ENCODE data around the gene NIPBL. TPM values are rescaled to one million over a fixed set of nuclear protein-coding genes. Genes with fewer than 3 reads are reported as not detected.

The NIPBL gene
- polyA plus RNA-seq, 1 of the 3 experiments (the other 2 are of a cell fraction): 5.2 TPM

- Histone ChIP-seq H3K79me2 (ENCODE audit: insufficient read depth) (peaks cover 100% of the 10 kb centered on the region), H3K4me2 (no peak overlapping the region), H3K36me3 (replicated peaks in 1 of 2; ENCODE audit: control insufficient read depth in 1 of 2, insufficient read depth in 2 of 2, low read length in 1 of 2) (peaks cover 0 to 8% of the 10 kb centered on the region in 2 experiments), H4K20me1 (ENCODE audit: insufficient read depth) (peaks cover 82% of the 10 kb centered on the region), H3K27ac (ENCODE audit: low read depth in 2 of 2, low read length in 1 of 2) (no peak overlapping the region), H3K9ac (no peak overlapping the region), H3K4me1 (ENCODE audit: control insufficient read depth in 1 of 2, insufficient read depth in 2 of 2, low read depth in 1 of 2, low read length in 1 of 2) (peaks cover 0 to 3% of the 10 kb centered on the region in 2 experiments; a peak in 2 of 4 replicates), H3F3A (replicated peaks; ENCODE audit: insufficient read depth) (peaks cover 11% of the 10 kb centered on the region), H3K9me2 (no peaks in the 10 kb centered on the region; the same call in 1 of the 2 replicates), H3K27me3 (ENCODE audit: insufficient read depth) (no peaks in the 10 kb centered on the region), H3K9me3 (peaks cover 5% of the 10 kb centered on the region; the same call in 1 of the 2 replicates), H2AFZ (ENCODE audit: low read depth) (no peak overlapping the region), H3K4me3 (ENCODE audit: low read depth in 2 of 2, low read length in 1 of 2) (no peak overlapping the region)
- CTCF ChIA-PET: no interaction called here
- DNase-seq: no peak
- POLR2A ChIA-PET: no interaction called here
- TF ChIP-seq CTCF (IDR thresholded peaks at IDR 0.05) (no peak), NFIC (IDR thresholded peaks at IDR 0.05; ENCODE audit: borderline replicate concordance) (no peak), MXI1 (IDR thresholded peaks at IDR 0.05; ENCODE audit: low read depth, low read length) (no peak), TAF1 (IDR thresholded peaks at IDR 0.05; ENCODE audit: borderline replicate concordance, low read depth, low read length) (no peak), FOSL2 (IDR thresholded peaks at IDR 0.05; ENCODE audit: borderline replicate concordance, low read depth) (no peak), MEF2A (IDR thresholded peaks at IDR 0.05; ENCODE audit: borderline replicate concordance, low read depth) (no peak), TCF12 (IDR thresholded peaks at IDR 0.05) (no peak), FOXM1 (IDR thresholded peaks at IDR 0.05; ENCODE audit: low read depth) (no peak), TEAD4 (IDR thresholded peaks at IDR 0.05; ENCODE audit: borderline replicate concordance, insufficient read depth) (no peak), PBX3 (IDR thresholded peaks at IDR 0.05) (no peak), RFX5 (IDR thresholded peaks at IDR 0.05; ENCODE audit: low read length) (no peak), EP300 (IDR thresholded peaks at IDR 0.05; ENCODE audit: borderline replicate concordance in 1 of 2, low read depth in 1 of 2, low read length in 1 of 2) (no peak), GABPA (IDR thresholded peaks at IDR 0.05; ENCODE audit: low read depth) (no peak), SMC3 (IDR thresholded peaks at IDR 0.05; ENCODE audit: low read depth, low read length) (no peak), SIN3A (IDR thresholded peaks at IDR 0.05; ENCODE audit: borderline replicate concordance, low read depth, low read length) (no peak), RAD21 (IDR thresholded peaks at IDR 0.05; ENCODE audit: low read length) (no peak), RCOR1 (IDR thresholded peaks at IDR 0.05; ENCODE audit: low read length) (no peak), JUND (IDR thresholded peaks at IDR 0.05) (no peak)
- TF ChIP-seq, protein P1, sequence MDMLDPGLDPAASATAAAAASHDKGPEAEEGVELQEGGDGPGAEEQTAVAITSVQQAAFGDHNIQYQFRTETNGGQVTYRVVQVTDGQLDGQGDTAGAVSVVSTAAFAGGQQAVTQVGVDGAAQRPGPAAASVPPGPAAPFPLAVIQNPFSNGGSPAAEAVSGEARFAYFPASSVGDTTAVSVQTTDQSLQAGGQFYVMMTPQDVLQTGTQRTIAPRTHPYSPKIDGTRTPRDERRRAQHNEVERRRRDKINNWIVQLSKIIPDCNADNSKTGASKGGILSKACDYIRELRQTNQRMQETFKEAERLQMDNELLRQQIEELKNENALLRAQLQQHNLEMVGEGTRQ (IDR thresholded peaks at IDR 0.05; ENCODE audit: borderline replicate concordance, low read depth, low read length): no peak
- TF ChIP-seq, protein P2, sequence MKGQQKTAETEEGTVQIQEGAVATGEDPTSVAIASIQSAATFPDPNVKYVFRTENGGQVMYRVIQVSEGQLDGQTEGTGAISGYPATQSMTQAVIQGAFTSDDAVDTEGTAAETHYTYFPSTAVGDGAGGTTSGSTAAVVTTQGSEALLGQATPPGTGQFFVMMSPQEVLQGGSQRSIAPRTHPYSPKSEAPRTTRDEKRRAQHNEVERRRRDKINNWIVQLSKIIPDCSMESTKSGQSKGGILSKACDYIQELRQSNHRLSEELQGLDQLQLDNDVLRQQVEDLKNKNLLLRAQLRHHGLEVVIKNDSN (IDR thresholded peaks at IDR 0.05; ENCODE audit: borderline replicate concordance, low read depth): no peak
- WGBS (ENCODE audit: low lambda C conversion rate): 100% methylated on average over 3 of the region's 3 CpGs
Observed at GRCh38 chr5:36934740-36935356, 58.3 kb downstream of the NIPBL start.

Data from SK-N-SH (cell line).